ENCODE measurements around the gene RABL6. TPM values are rescaled to one million over a fixed set of nuclear protein-coding genes. Genes with fewer than 3 reads are reported as not detected.
A peak's percentile ranks its signal among the peaks of the same experiment; 100 is the strongest.
"Not testable (repeated sequence)": the region's sequence is repeated elsewhere in the genome, so short reads cannot be mapped to it uniquely, and the experiment has no call there.

The RABL6 gene
- total RNA-seq, 1 donor from 2014 or later: 51.1 TPM

DNA sequence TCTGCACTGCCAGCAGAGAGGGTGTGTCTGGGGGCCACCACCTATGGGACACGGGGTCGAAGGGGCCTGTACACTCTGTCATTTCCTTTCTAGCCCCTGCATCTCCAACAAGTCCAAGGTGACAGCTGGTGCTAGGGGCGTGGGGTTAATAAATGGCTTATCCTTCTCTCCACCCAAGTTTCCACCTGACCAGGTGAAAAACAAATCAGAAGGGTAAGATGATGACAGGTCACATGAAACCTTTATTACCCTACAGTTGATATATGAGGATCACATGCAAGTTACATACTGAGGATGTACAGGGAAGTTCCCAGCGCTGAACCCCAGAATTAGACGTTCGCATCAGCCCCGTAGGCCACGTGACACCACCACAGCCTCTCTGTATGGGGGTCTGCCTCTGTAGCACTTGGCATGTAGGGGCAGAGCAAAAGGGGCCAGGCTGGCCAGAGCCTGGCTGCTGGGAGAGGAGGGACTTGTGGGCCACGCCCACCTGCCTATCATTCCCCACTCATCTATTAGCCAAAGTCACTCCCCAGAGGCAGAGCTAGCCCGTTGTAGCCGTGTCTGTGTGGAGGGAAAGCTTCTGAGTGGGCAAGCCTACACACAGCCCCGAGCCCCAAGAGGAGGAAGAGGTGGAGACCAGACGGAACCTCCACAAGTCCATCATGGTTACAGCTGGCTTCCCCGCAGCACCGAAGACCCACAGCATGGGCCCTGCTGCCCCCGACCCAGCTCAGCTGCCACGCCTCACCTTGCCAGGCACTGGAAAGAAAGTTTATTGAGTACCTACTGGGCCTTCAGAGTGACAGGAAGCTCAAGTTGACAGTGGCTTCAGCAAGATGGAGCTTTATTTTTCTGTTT, 14.4 kb upstream of the RABL6 start:
- DNase-seq (ENCODE audit: low read depth in 2 of 2): no peak

DNA sequence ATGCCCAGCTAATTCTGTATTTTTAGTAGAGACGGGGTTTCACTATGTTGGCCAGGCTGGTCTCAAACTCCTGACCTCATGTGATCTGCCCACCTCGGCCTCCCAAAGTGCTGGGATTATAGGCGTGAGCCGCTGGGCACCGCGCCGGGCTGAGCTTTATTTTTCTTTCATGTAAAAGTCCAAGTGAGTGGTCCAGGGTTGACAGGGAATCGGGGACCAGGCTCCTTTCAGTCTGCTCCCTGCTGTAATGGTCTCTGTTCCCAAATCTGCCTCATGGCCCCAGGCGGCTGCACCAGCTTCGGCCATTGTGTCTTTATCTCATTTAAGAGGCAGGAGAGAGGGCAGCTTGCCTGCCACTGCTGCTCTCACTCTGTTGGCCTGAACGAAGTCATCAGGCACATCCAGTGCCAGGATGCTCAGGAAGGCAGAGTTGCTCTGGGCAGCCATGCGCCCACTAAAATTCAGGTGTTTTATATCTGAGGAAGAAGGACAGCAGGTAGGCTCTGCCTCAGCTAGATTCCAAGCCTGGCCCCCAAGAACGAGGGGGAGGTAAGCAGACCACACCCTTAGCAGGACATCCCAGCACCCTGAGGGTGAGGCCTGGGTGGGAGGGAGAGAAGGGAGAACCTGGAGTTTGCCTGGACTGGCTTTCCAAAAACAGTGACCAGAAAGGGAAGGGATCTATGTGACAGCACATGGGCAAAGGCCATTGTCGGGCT, 13.3 kb upstream of the RABL6 start:
- DNase-seq (ENCODE audit: low read depth in 2 of 2): no peak

DNA sequence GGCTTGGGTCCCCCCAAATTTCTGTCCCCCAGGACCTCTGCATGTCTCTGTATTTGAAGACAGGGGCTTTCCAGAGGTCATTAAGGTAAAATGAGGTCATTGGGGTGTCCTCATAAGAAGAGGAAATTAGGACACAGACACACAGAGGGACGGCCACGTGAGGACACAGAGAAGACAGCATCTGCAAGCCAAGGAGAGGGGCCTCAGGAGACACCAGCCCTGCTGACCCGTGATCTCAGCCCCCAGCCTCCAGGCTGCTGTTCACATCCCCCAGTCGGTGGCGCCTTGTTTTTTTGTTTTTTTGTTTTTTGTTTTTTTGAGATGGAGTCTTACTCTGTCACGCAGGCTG, 12.8 kb upstream of the RABL6 start:
- no peak for DNase-seq (ENCODE audit: low read depth in 2 of 2)

- no peak for DNase-seq (ENCODE audit: low read depth in 2 of 2)
Observed at GRCh38 chr9:136796238-136796774, 11.4 kb upstream of the RABL6 start, which contains the start of gene CCDC183. Gene CCDC183, plus strand, starts transcription at chr9:136796338. Its CDS starts 60 bp downstream, at chr9:136796398.

GRCh38 chr9:136796775-136797347, 10.9 kb upstream of the RABL6 start:
- DNase-seq (ENCODE audit: low read depth in 2 of 2): not testable (repeated sequence)

GRCh38 chr9:136798708-136799078, 9.1 kb upstream of the RABL6 start:
- DNase-seq (ENCODE audit: low read depth in 2 of 2): no peak

DNA sequence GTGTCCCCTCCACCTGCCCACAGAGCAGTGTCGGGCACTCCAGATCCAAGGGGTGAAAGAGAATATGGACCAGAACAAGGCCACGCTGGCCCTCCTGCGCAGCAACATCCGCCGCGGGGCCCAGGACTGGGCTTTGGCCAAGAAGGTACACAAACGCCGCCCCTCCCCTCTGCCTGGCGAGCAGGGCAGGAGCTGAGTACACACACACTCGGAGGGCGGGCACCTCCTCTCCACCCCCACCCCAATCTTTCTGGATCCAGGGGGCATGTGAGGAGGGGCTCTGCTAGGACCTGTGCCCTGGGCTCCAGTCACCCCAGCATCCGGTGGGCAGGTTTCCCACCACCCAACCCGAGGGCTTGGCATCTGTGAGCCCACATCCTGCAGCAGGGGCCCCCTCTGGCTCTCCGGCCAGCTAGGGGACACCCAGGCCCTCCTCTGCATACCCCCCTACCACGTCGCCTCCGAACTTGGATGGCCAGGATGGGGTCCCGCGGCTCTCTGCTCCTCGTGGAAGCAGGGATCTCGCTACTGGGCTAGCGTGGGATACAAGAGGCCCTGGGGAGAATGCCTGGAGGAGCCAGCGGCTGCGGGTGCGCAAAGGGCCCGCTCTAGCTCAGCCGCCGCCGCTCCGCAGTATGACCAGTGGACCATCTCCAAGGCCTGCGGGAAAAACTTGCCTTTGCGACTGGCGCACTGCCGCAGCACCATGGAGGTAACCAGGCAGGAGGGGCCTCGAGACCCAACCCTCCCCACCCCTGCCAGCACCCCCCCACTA, 8.5 kb upstream of the RABL6 start:
- no peak for DNase-seq (ENCODE audit: low read depth in 2 of 2)

- peak; percentile 11 to 69 for DNase-seq (ENCODE audit: low read depth in 2 of 2)
Observed at GRCh38 chr9:136799854-136800657, 7.7 kb upstream of the RABL6 start.

DNA sequence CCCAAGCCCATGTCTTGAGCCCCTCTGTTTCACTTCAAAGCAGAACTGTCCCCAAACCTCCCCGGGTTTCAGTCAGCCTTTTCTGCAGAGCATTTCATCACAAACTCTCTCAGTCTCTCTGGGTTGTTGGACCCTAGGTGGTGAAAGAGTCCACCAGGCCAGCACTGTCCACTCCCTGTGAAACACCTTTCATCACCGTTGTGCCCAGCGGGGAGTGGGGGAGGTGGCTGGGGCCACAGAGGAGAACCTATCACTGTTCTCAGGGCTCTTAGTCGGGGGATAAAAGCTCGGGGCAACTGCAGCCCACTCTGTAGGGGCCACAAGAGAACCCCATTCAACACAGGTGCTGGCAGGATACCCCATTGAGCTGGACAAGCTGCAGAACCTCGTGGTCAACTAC, 5.4 kb upstream of the RABL6 start:
- DNase-seq (ENCODE audit: low read depth in 2 of 2): no peak

GRCh38 chr9:136803009-136803550, 4.7 kb upstream of the RABL6 start:
- not testable (repeated sequence) for DNase-seq (ENCODE audit: low read depth in 2 of 2)

- no peak for DNase-seq (ENCODE audit: low read depth in 2 of 2)
Observed at GRCh38 chr9:136803551-136804508, 3.9 kb upstream of the RABL6 start.

GRCh38 chr9:136804509-136805206, 3.1 kb upstream of the RABL6 start:
- no peak for DNase-seq (ENCODE audit: low read depth in 2 of 2)

- no peak for DNase-seq (ENCODE audit: low read depth in 2 of 2)
Observed at GRCh38 chr9:136805207-136805740, 2.5 kb upstream of the RABL6 start.

DNA sequence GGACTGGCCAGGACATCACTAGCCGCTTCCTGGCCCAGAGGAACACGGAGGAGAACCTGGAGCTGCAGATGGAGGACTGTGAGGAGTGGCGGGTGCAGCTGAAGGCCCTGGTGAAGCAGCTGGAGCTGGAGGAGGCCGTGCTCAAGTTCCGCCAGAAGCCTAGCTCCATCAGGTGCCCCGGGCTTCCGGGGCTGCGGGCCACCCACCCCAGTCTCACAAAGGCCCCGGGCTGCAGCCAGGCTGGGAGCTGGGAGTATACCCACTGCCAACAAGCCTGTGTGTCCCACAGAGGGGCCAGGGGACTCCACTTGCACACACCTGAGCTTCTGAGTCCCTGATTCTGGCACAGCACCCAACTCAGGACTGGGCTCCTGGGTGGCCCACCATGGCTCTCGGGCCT, 1.7 kb upstream of the RABL6 start:
- no peak for DNase-seq (ENCODE audit: low read depth in 2 of 2)

GRCh38 chr9:136806631-136807201, 1.0 kb upstream of the RABL6 start:
- DNase-seq (ENCODE audit: low read depth in 2 of 2): no peak

- DNase-seq (ENCODE audit: low read depth in 2 of 2): peak in 1 of 2 donors; percentile 38
Observed at GRCh38 chr9:136808075-136808805, 492 bp downstream of the RABL6 start.

- peak in 1 of 2 donors; percentile 32 for DNase-seq (ENCODE audit: low read depth in 2 of 2)
Observed at GRCh38 chr9:136808806-136809158, 1.0 kb downstream of the RABL6 start.
